H1 (cell line): ENCODE data around the gene GRIP1. TPM values are rescaled to one million over a fixed set of nuclear protein-coding genes. Genes with fewer than 3 reads are reported as not detected.

Experiments used
- EZH2 ChIP-seq: fragments of 200-600 bp; sonication (generic); IDR thresholded peaks from 2 replicates; pipeline ENCODE4 v1.7.1; 2012; ENCODE audit warnings: low read depth, mild to moderate bottlenecking, moderate library complexity, low read length, inconsistent platforms; ENCODE audit not compliant: severe bottlenecking
- FOSL1 ChIP-seq: IDR thresholded peaks from 2 replicates; pipeline ENCODE4 v1.6.1; 2011; ENCODE audit warnings: mild to moderate bottlenecking, low read depth, low read length, moderate library complexity; ENCODE audit not compliant: insufficient read depth
- GABPA ChIP-seq: IDR thresholded peaks from 2 replicates; pipeline ENCODE4 v1.6.1; 2011; ENCODE audit warnings: mild to moderate bottlenecking, low read length, moderate library complexity, borderline replicate concordance; ENCODE audit not compliant: insufficient read depth
- SIX5 ChIP-seq: IDR thresholded peaks from 2 replicates; pipeline ENCODE4 v1.6.1; 2011; ENCODE audit warnings: mild to moderate bottlenecking, low read depth, low read length
- polyA plus RNA-seq, 7 experiments: library from polyadenylated mRNA; depleted of rRNA in 3 of 7; stranded (reverse) in 5 of 7; unstranded in 2 of 7; fragments of >200 nt in 5 of 7; fragments of 200-250 nt in 2 of 7; gene quantifications; 1 replicate in 5 of 7; 2 replicates in 1 of 7; 4 replicates in 1 of 7; pipeline versions ENCODE4 v1.2.1 to v1.2.3, GENCODE V29; 2011 to 2013; ENCODE audit warnings: missing spikeins in 2 of 7, mixed read lengths in 2 of 7
- total RNA-seq: library from RNA; stranded (reverse); fragmentation: NEBNext Ultra II Directional; extraction: Animal tissue kit (Norgen Biotek cat#: 25700); gene quantifications from 2 replicates; pipeline ENCODE4 v1.2.1, GENCODE V29; 2021

Gene GRIP1
- total and polyA plus RNA-seq, 2 of the 8 experiments (the other 6 are each of a cell fraction or from before 2014, with no cell fraction given): 4.5 to 27.3 TPM

GRCh38 chr12:66713984-66714383 lies 35.1 kb upstream of the GRIP1 start (continued):
- TF ChIP-seq GABPA: no peak
- TF ChIP-seq SIX5: no peak
- no peak for TF ChIP-seq EZH2
- TF ChIP-seq FOSL1: no peak
